SK-N-SH treated with all-trans-retinoic acid at 6 μM for 48 hours (cell line): ENCODE data around the gene BICDL1.

Source experiments
- ATAC-seq: fragments of 200-7000 bp; cut with Tn5 transposase; 3 replicates; pipeline ENCODE4 v1.9.1; 2020; ENCODE audit warnings: mild to moderate bottlenecking, moderate library complexity
- ARNTL ChIP-seq: fragments of 450-650 bp; formaldehyde crosslinking; IDR thresholded peaks from 2 replicates; pipeline ENCODE4 v1.5.0; 2020; ENCODE audit warnings: low read depth, mild to moderate bottlenecking, moderate library complexity, borderline replicate concordance
- BACH2 ChIP-seq: fragments of 250-450 bp; sonication (Bioruptor Pico); IDR thresholded peaks from 2 replicates; pipeline ENCODE4 v1.9.0; 2021; ENCODE audit warnings: mild to moderate bottlenecking, borderline replicate concordance
- CREB5 ChIP-seq: fragments of 250-450 bp; sonication (Bioruptor Pico); IDR thresholded peaks from 2 replicates; pipeline ENCODE4 v1.5.1; 2020; ENCODE audit warnings: low read depth, mild to moderate bottlenecking, moderate library complexity
- CSDC2 ChIP-seq: fragments of 250-450 bp; sonication (Bioruptor Pico); IDR thresholded peaks from 2 replicates; pipeline ENCODE4 v1.5.0; 2020; ENCODE audit warnings: mild to moderate bottlenecking, moderate library complexity
- CSRNP3 ChIP-seq: fragments of 250-450 bp; sonication (Bioruptor Pico); IDR thresholded peaks from 2 replicates; pipeline ENCODE4 v1.5.1; 2021; ENCODE audit warnings: mild to moderate bottlenecking, moderate library complexity
- ESRRG ChIP-seq: fragments of 250-450 bp; sonication (Bioruptor Pico); IDR thresholded peaks from 2 replicates; pipeline ENCODE4 v1.6.1; 2021; ENCODE audit warnings: mild to moderate bottlenecking
- GLIS3 ChIP-seq: fragments of 250-450 bp; sonication (Bioruptor Pico); IDR thresholded peaks from 2 replicates; pipeline ENCODE4 v1.5.0; 2020; ENCODE audit warnings: mild to moderate bottlenecking, moderate library complexity
- ISL1 ChIP-seq: fragments of 250-450 bp; sonication (Bioruptor Pico); IDR thresholded peaks from 2 replicates; pipeline ENCODE4 v2.1.2; 2022; ENCODE audit warnings: mild to moderate bottlenecking, moderate library complexity
- OSR1 ChIP-seq: fragments of 250-450 bp; sonication (Bioruptor Pico); IDR thresholded peaks from 2 replicates; pipeline ENCODE4 v1.8.0; 2022; ENCODE audit warnings: moderate library complexity, mild to moderate bottlenecking, inconsistent platforms
- POU6F1 ChIP-seq: fragments of 250-450 bp; sonication (Bioruptor Pico); IDR thresholded peaks from 2 replicates; pipeline ENCODE4 v1.8.0; 2021; ENCODE audit warnings: low read depth, mild to moderate bottlenecking, moderate library complexity, borderline replicate concordance
- PPARA ChIP-seq: fragments of 250-450 bp; sonication (Bioruptor Pico); IDR thresholded peaks from 2 replicates; pipeline ENCODE4 v1.5.0; 2020; ENCODE audit warnings: mild to moderate bottlenecking, borderline replicate concordance
- RARB ChIP-seq: fragments of 250-450 bp; sonication (Bioruptor Pico); IDR thresholded peaks from 2 replicates; pipeline ENCODE4 v1.8.0; 2021; ENCODE audit warnings: mild to moderate bottlenecking, moderate library complexity
- SNAI2 ChIP-seq: fragments of 250-450 bp; sonication (Bioruptor Pico); IDR thresholded peaks from 2 replicates; pipeline ENCODE4 v1.5.0; 2020; ENCODE audit warnings: mild to moderate bottlenecking, moderate library complexity
- TCF4 ChIP-seq: fragments of 250-450 bp; sonication (Bioruptor Pico); IDR thresholded peaks from 2 replicates; pipeline ENCODE4 v1.8.0; 2021; ENCODE audit warnings: mild to moderate bottlenecking, moderate library complexity, borderline replicate concordance
- TOX ChIP-seq: fragments of 250-450 bp; sonication (Bioruptor Pico); IDR thresholded peaks from 2 replicates; pipeline ENCODE4 v1.8.0; 2021; ENCODE audit warnings: mild to moderate bottlenecking, moderate library complexity, borderline replicate concordance
- TSHZ2 ChIP-seq: fragments of 250-450 bp; sonication (Bioruptor Pico); IDR thresholded peaks from 2 replicates; pipeline ENCODE4 v1.5.0; 2020; ENCODE audit warnings: mild to moderate bottlenecking, moderate library complexity
- ZC3H10 ChIP-seq: fragments of 250-450 bp; sonication (Bioruptor Pico); IDR thresholded peaks from 2 replicates; pipeline ENCODE4 v1.5.1; 2021; ENCODE audit warnings: mild to moderate bottlenecking, moderate library complexity
- ZFP30 ChIP-seq: fragments of 450-650 bp; formaldehyde crosslinking; IDR thresholded peaks from 2 replicates; pipeline ENCODE4 v1.5.0; 2022; ENCODE audit warnings: mild to moderate bottlenecking, moderate library complexity
- ZNF565 ChIP-seq: fragments of 450-650 bp; formaldehyde crosslinking; conservative IDR thresholded peaks from 2 replicates; pipeline ENCODE4 v1.5.0; 2020; ENCODE audit warnings: low read depth, mild to moderate bottlenecking, moderate library complexity
- ZNF70 ChIP-seq: fragments of 450-650 bp; formaldehyde crosslinking; IDR thresholded peaks from 2 replicates; pipeline ENCODE4 v1.5.0; 2020; ENCODE audit warnings: mild to moderate bottlenecking, moderate library complexity
- ZNF8 ChIP-seq: fragments of 450-650 bp; formaldehyde crosslinking; IDR thresholded peaks from 2 replicates; pipeline ENCODE4 v1.5.0; 2020; ENCODE audit warnings: mild to moderate bottlenecking, moderate library complexity

The BICDL1 gene

GRCh38 chr12:119946213-119946612 lies 42.8 kb upstream of the BICDL1 start:
- ATAC-seq: no peak
- no peak for TF ChIP-seq ARNTL (CRISPR knock-in tag)
- TF ChIP-seq TOX (CRISPR knock-in tag): no peak
- TF ChIP-seq POU6F1 (CRISPR knock-in tag): no peak
- no peak for TF ChIP-seq ZNF70 (CRISPR knock-in tag)
- TF ChIP-seq ESRRG: no peak
- no peak for TF ChIP-seq ZNF8 (CRISPR knock-in tag)
- no peak for TF ChIP-seq SNAI2 (CRISPR knock-in tag)
- no peak for TF ChIP-seq ZFP30 (CRISPR knock-in tag)
- no peak for TF ChIP-seq CSRNP3 (CRISPR knock-in tag)
- TF ChIP-seq RARB (CRISPR knock-in tag): no peak
- no peak for TF ChIP-seq GLIS3
- no peak for TF ChIP-seq ZNF565 (CRISPR knock-in tag)
- no peak for TF ChIP-seq BACH2 (CRISPR knock-in tag)
- no peak for TF ChIP-seq ZC3H10
- TF ChIP-seq TCF4: no peak
- no peak for TF ChIP-seq OSR1 (CRISPR knock-in tag)
- no peak for TF ChIP-seq PPARA (CRISPR knock-in tag)

- ATAC-seq: no peak
Measured at GRCh38 chr12:119949145-119949544, 39.9 kb upstream of the BICDL1 start.

More at GRCh38 chr12:119949145-119949544, 39.9 kb upstream of the BICDL1 start:
- TF ChIP-seq POU6F1 (CRISPR knock-in tag) (no peak), TSHZ2 (CRISPR knock-in tag) (no peak), SNAI2 (CRISPR knock-in tag) (no peak), GLIS3 (no peak), ZNF565 (CRISPR knock-in tag) (no peak), TOX (CRISPR knock-in tag) (no peak), CREB5 (no peak), OSR1 (CRISPR knock-in tag) (no peak), ZNF8 (CRISPR knock-in tag) (no peak), ZNF70 (CRISPR knock-in tag) (no peak), ZC3H10 (no peak), CSRNP3 (CRISPR knock-in tag) (no peak), ESRRG (no peak), ARNTL (CRISPR knock-in tag) (no peak), RARB (CRISPR knock-in tag) (no peak), CSDC2 (CRISPR knock-in tag) (no peak), ISL1 (CRISPR knock-in tag) (no peak)
